HG02623 (cell line): ENCODE results near the gene KCNJ15.
A peak's percentile ranks its signal among the peaks of the same experiment; 100 is the strongest.

ENCODE experiments used
- ATAC-seq: cut with Tn5 transposase; IDR thresholded peaks from one replicate; pipeline ENCODE4 v1.9.1; 2021; ENCODE audit warnings: moderate library complexity; ENCODE audit not compliant: unreplicated experiment

The KCNJ15 gene

GRCh38 chr21:38267991-38268863 lies 11.4 kb downstream of the KCNJ15 start:
- no peak for ATAC-seq

- ATAC-seq, result peak; percentile 34
Observed at GRCh38 chr21:38268864-38269575, 12.2 kb downstream of the KCNJ15 start.

GRCh38 chr21:38269576-38269936 lies 12.8 kb downstream of the KCNJ15 start:
- peak; percentile 69 for ATAC-seq

- ATAC-seq, result no peak
Observed at GRCh38 chr21:38272215-38272614, 15.4 kb downstream of the KCNJ15 start.

- ATAC-seq, result no peak
Observed at GRCh38 chr21:38273745-38274542, 17.2 kb downstream of the KCNJ15 start.

GRCh38 chr21:38277501-38278131 lies 20.8 kb downstream of the KCNJ15 start:
- ATAC-seq, result no peak

GRCh38 chr21:38280454-38280853 lies 23.7 kb downstream of the KCNJ15 start:
- no peak for ATAC-seq

GRCh38 chr21:38280867-38281266 lies 24.1 kb downstream of the KCNJ15 start:
- no peak for ATAC-seq

GRCh38 chr21:38282921-38283320 lies 26.1 kb downstream of the KCNJ15 start:
- no peak for ATAC-seq

GRCh38 chr21:38284216-38284615 lies 27.4 kb downstream of the KCNJ15 start:
- ATAC-seq, result no peak

GRCh38 chr21:38286739-38287471 lies 30.1 kb downstream of the KCNJ15 start:
- no peak for ATAC-seq

- ATAC-seq, result no peak
Observed at GRCh38 chr21:38287476-38287875, 30.7 kb downstream of the KCNJ15 start.

- ATAC-seq, result no peak
Observed at GRCh38 chr21:38289705-38290485, 33.1 kb downstream of the KCNJ15 start.

- ATAC-seq, result no peak
Observed at GRCh38 chr21:38290809-38291208, 34.0 kb downstream of the KCNJ15 start.

GRCh38 chr21:38291874-38292273 lies 35.1 kb downstream of the KCNJ15 start:
- no peak for ATAC-seq

GRCh38 chr21:38293113-38293512 lies 36.3 kb downstream of the KCNJ15 start:
- ATAC-seq, result no peak

GRCh38 chr21:38293765-38294164 lies 37.0 kb downstream of the KCNJ15 start:
- no peak for ATAC-seq

- ATAC-seq, result no peak
Observed at GRCh38 chr21:38294609-38295008, 37.8 kb downstream of the KCNJ15 start.

GRCh38 chr21:38295997-38296764 lies 39.4 kb downstream of the KCNJ15 start:
- ATAC-seq, result no peak
